K562 (cell line): Measurements from ENCODE around the gene C6orf62. TPM values are rescaled to one million over a fixed set of nuclear protein-coding genes. Genes with fewer than 3 reads are reported as not detected.
A peak's percentile ranks its signal among the peaks of the same experiment; 100 is the strongest.

Experiments
- BDP1 ChIP-seq: IDR thresholded peaks from 3 replicates; pipeline ENCODE4 v1.6.1; 2011; ENCODE audit not compliant: insufficient read length, insufficient read depth
- CBFB ChIP-seq: sonication (generic); formaldehyde crosslinking; IDR thresholded peaks from 2 replicates; pipeline ENCODE4 v1.4.0; 2020; ENCODE audit warnings: mild to moderate bottlenecking, missing genetic modification reagents
- CHD1 ChIP-seq: fragments of 200-600 bp; sonication (generic); IDR thresholded peaks from one replicate; pipeline ENCODE4 v1.6.1; 2012; ENCODE audit warnings: mild to moderate bottlenecking, moderate library complexity, low read length, inconsistent platforms
- CREM ChIP-seq: IDR thresholded peaks from 2 replicates; pipeline ENCODE4 v1.6.1; 2014; ENCODE audit warnings: antibody characterized with exemption, low read depth
- EP400 ChIP-seq: fragments of 450-650 bp; IDR thresholded peaks from 2 replicates; pipeline ENCODE4 v1.6.1; 2017; ENCODE audit warnings: antibody characterized with exemption, mild to moderate bottlenecking, moderate library complexity
- EZH2 ChIP-seq: IDR thresholded peaks from 2 replicates; pipeline ENCODE4 v1.6.1; 2012; ENCODE audit warnings: low read depth, mild to moderate bottlenecking, inconsistent platforms, low read length, borderline replicate concordance
- ILF3 ChIP-seq: fragments of 450-650 bp; IDR thresholded peaks from 2 replicates; pipeline ENCODE4 v1.6.1; 2018; ENCODE audit warnings: antibody characterized with exemption, mild to moderate bottlenecking, moderate library complexity, borderline replicate concordance
- JUNB ChIP-seq: fragments of 450-650 bp; formaldehyde crosslinking; conservative IDR thresholded peaks from 2 replicates; pipeline ENCODE4 v1.4.0; 2020; ENCODE audit warnings: mild to moderate bottlenecking
- SIRT6 ChIP-seq: IDR thresholded peaks from one replicate; pipeline ENCODE4 v1.6.1; 2012; ENCODE audit warnings: low read depth, mild to moderate bottlenecking, control low read depth, inconsistent platforms, low read length, moderate library complexity
- TCF7L2 ChIP-seq: fragments of 150-350 bp; IDR thresholded peaks from 2 replicates; pipeline ENCODE4 v1.6.1; 2016; ENCODE audit warnings: low read depth, mild to moderate bottlenecking, low read length, moderate library complexity
- ZNF23 ChIP-seq: fragments of 250-450 bp; sonication (Bioruptor Pico); IDR thresholded peaks from 2 replicates; pipeline ENCODE4 v1.4.0; 2020; ENCODE audit warnings: mild to moderate bottlenecking
- ZNF324 ChIP-seq: fragments of 250-450 bp; sonication (Bioruptor Pico); IDR thresholded peaks from 2 replicates; pipeline ENCODE4 v1.4.0; 2020; ENCODE audit warnings: mild to moderate bottlenecking
- polyA plus RNA-seq, 8 experiments: library from polyadenylated mRNA; depleted of rRNA in 4 of 8; stranded (reverse) in 5 of 8; unstranded in 3 of 8; fragments of >200 nt; fragmentation: Nextera tagmentation in 2 of 8; fragmentation: Illumina TruSeq in 1 of 8; extraction: Ambion mirVana in 2 of 8; extraction: Trizol in 1 of 8; gene quantifications; 2 replicates each; pipeline versions ENCODE4 v1.2.1 to v1.2.3, GENCODE V29; 2011 to 2014; ENCODE audit warnings: inconsistent platforms in 1 of 8, missing spikeins in 1 of 8
- total RNA-seq, 7 experiments: library from RNA; depleted of rRNA in 6 of 7; stranded (reverse); fragments of >200 nt in 6 of 7; fragmentation: Illumina TruSeq in 2 of 7; extraction: Trizol in 2 of 7; gene quantifications; 2 replicates each; pipeline versions ENCODE4 v1.2.1 to v1.2.3, GENCODE V29; 2011 to 2021; ENCODE audit warnings: low replicate concordance in 1 of 7
- TF ChIP-seq, protein P1 (sequence below): fragments of 450-650 bp; IDR thresholded peaks from 2 replicates; pipeline ENCODE4 v1.6.1; 2018; ENCODE audit not compliant: partially characterized antibody
- TF ChIP-seq, protein P2 (sequence below): fragments of 450-650 bp; IDR thresholded peaks from 2 replicates; pipeline ENCODE4 v1.6.1; 2016; ENCODE audit warnings: borderline replicate concordance
- TF ChIP-seq, protein P3 (sequence below): fragments of 450-650 bp; IDR thresholded peaks from 2 replicates; pipeline ENCODE4 v1.6.1; 2017; ENCODE audit warnings: antibody characterized with exemption
- TF ChIP-seq, protein P4 (sequence below): sonication (generic); formaldehyde crosslinking; IDR thresholded peaks from 2 replicates; pipeline ENCODE4 v1.9.0; 2022; ENCODE audit warnings: mild to moderate bottlenecking, missing genetic modification reagents
- TF ChIP-seq, protein P5 (sequence below): fragments of 150-350 bp; conservative IDR thresholded peaks from 2 replicates; pipeline ENCODE4 v1.6.1; 2014; ENCODE audit warnings: low read length

C6orf62 gene
- total and polyA plus RNA-seq, 9 of the 15 experiments (the other 6 are each of a cell fraction or from before 2014, with no cell fraction given) = 48.5 to 579 (median 111) TPM

DNA sequence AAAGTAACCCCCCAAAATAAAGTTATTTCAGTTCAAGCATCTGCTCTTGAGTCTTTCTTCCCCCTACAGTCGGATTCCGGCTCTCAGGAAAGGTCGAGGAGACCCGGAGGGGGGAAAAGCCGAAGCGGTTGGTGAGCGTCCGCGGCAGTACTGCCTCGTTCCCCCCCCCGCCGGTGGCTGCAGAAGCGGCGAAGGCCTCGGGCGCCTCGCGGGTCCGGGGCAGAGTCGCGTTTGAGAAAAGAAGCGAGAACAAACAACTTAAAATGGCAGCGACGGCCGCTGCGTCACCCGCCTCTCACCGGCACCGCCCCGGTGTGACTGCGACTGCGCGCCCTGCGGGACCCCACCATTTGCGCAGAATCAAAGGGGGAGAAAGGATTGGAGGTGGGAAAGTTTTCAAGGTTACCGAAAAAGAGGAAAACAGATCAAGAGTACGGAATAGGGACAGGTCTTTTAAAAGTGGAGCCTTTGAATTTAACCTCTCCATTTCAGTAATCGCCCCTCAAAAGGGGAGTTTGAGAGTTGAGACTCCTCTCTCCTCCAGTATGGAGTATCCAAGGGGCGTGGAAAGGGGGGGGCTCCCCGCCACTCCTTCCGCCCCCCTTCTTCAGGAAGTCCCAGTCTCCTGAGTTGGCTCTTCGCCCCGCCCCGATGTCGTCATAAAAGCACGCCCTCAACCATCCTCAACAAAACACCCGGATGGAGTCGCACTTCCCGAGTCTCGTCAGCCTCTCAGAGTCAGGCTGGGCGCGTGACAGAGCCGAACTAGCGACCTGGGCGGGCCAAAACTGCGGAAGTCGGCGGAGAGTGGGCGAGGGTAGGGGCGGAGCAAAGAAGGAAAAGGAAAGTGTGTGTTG, 1.9 kb upstream of the C6orf62 start (continued):
- TF ChIP-seq, protein P1, sequence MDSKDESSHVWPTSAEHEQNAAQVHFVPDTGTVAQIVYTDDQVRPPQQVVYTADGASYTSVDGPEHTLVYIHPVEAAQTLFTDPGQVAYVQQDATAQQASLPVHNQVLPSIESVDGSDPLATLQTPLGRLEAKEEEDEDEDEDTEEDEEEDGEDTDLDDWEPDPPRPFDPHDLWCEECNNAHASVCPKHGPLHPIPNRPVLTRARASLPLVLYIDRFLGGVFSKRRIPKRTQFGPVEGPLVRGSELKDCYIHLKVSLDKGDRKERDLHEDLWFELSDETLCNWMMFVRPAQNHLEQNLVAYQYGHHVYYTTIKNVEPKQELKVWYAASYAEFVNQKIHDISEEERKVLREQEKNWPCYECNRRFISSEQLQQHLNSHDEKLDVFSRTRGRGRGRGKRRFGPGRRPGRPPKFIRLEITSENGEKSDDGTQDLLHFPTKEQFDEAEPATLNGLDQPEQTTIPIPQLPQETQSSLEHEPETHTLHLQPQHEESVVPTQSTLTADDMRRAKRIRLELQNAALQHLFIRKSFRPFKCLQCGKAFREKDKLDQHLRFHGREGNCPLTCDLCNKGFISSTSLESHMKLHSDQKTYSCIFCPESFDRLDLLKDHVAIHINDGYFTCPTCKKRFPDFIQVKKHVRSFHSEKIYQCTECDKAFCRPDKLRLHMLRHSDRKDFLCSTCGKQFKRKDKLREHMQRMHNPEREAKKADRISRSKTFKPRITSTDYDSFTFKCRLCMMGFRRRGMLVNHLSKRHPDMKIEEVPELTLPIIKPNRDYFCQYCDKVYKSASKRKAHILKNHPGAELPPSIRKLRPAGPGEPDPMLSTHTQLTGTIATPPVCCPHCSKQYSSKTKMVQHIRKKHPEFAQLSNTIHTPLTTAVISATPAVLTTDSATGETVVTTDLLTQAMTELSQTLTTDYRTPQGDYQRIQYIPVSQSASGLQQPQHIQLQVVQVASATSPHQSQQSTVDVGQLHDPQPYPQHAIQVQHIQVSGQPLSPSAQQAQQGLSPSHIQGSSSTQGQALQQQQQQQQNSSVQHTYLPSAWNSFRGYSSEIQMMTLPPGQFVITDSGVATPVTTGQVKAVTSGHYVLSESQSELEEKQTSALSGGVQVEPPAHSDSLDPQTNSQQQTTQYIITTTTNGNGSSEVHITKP = peak; percentile 100
- TF ChIP-seq, protein P2, sequence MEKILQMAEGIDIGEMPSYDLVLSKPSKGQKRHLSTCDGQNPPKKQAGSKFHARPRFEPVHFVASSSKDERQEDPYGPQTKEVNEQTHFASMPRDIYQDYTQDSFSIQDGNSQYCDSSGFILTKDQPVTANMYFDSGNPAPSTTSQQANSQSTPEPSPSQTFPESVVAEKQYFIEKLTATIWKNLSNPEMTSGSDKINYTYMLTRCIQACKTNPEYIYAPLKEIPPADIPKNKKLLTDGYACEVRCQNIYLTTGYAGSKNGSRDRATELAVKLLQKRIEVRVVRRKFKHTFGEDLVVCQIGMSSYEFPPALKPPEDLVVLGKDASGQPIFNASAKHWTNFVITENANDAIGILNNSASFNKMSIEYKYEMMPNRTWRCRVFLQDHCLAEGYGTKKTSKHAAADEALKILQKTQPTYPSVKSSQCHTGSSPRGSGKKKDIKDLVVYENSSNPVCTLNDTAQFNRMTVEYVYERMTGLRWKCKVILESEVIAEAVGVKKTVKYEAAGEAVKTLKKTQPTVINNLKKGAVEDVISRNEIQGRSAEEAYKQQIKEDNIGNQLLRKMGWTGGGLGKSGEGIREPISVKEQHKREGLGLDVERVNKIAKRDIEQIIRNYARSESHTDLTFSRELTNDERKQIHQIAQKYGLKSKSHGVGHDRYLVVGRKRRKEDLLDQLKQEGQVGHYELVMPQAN = peak; percentile 36; the same call in 1 of the 2 replicates
- TF ChIP-seq ZNF23 (CRISPR knock-in tag) (no peak), ILF3 (peak; percentile 65; the same call in 1 of the 2 replicates), CBFB (CRISPR knock-in tag) (no peak), SIRT6 (no peak), CREM (peak; percentile 98), EZH2 (no peak), JUNB (CRISPR knock-in tag) (no peak), BDP1 (no peak), CHD1 (peak; percentile 59), EP400 (no peak), TCF7L2 (peak; percentile 97), ZNF324 (no peak)
- TF ChIP-seq, protein P3, sequence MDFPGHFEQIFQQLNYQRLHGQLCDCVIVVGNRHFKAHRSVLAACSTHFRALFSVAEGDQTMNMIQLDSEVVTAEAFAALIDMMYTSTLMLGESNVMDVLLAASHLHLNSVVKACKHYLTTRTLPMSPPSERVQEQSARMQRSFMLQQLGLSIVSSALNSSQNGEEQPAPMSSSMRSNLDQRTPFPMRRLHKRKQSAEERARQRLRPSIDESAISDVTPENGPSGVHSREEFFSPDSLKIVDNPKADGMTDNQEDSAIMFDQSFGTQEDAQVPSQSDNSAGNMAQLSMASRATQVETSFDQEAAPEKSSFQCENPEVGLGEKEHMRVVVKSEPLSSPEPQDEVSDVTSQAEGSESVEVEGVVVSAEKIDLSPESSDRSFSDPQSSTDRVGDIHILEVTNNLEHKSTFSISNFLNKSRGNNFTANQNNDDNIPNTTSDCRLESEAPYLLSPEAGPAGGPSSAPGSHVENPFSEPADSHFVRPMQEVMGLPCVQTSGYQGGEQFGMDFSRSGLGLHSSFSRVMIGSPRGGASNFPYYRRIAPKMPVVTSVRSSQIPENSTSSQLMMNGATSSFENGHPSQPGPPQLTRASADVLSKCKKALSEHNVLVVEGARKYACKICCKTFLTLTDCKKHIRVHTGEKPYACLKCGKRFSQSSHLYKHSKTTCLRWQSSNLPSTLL = peak; percentile 89
- TF ChIP-seq, protein P4, sequence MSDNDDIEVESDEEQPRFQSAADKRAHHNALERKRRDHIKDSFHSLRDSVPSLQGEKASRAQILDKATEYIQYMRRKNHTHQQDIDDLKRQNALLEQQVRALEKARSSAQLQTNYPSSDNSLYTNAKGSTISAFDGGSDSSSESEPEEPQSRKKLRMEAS (CRISPR knock-in tag) = no peak
- TF ChIP-seq, protein P5, sequence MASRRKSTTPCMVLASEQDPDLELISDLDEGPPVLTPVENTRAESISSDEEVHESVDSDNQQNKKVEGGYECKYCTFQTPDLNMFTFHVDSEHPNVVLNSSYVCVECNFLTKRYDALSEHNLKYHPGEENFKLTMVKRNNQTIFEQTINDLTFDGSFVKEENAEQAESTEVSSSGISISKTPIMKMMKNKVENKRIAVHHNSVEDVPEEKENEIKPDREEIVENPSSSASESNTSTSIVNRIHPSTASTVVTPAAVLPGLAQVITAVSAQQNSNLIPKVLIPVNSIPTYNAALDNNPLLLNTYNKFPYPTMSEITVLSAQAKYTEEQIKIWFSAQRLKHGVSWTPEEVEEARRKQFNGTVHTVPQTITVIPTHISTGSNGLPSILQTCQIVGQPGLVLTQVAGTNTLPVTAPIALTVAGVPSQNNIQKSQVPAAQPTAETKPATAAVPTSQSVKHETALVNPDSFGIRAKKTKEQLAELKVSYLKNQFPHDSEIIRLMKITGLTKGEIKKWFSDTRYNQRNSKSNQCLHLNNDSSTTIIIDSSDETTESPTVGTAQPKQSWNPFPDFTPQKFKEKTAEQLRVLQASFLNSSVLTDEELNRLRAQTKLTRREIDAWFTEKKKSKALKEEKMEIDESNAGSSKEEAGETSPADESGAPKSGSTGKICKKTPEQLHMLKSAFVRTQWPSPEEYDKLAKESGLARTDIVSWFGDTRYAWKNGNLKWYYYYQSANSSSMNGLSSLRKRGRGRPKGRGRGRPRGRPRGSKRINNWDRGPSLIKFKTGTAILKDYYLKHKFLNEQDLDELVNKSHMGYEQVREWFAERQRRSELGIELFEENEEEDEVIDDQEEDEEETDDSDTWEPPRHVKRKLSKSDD = no peak
